ENCODE data around the gene MUC12. TPM values are rescaled to one million over a fixed set of nuclear protein-coding genes. Genes with fewer than 3 reads are reported as not detected.

MUC12 gene
- total and polyA plus RNA-seq, 2 of the 13 experiments (the other 11 are each of a cell fraction or from before 2014, with no cell fraction given): not detected

DNA sequence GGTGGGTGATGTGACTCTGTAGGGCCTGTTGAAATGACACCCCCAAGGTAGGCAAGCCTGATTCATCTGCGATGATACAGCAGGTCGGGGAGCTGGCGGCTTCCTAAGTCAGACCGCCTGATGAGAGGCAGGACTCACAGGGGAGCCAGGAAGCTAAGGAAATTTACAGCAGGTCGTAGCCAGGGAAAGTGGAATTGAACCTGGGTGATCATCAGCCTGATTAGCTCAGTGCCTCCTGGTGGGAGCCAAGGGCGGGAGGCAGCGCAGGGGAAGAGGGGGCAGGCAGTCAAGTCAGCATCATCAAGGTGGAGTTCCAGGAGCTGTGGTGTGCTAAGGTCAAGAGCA, 97.4 kb downstream of the MUC12 start (continued):
- no peak for TF ChIP-seq ZMYM3 (CRISPR knock-in tag; IDR thresholded peaks at IDR 0.05)
- TF ChIP-seq, protein P1, sequence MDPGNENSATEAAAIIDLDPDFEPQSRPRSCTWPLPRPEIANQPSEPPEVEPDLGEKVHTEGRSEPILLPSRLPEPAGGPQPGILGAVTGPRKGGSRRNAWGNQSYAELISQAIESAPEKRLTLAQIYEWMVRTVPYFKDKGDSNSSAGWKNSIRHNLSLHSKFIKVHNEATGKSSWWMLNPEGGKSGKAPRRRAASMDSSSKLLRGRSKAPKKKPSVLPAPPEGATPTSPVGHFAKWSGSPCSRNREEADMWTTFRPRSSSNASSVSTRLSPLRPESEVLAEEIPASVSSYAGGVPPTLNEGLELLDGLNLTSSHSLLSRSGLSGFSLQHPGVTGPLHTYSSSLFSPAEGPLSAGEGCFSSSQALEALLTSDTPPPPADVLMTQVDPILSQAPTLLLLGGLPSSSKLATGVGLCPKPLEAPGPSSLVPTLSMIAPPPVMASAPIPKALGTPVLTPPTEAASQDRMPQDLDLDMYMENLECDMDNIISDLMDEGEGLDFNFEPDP (CRISPR knock-in tag; conservative IDR thresholded peaks at IDR 0.05): no peak

DNA sequence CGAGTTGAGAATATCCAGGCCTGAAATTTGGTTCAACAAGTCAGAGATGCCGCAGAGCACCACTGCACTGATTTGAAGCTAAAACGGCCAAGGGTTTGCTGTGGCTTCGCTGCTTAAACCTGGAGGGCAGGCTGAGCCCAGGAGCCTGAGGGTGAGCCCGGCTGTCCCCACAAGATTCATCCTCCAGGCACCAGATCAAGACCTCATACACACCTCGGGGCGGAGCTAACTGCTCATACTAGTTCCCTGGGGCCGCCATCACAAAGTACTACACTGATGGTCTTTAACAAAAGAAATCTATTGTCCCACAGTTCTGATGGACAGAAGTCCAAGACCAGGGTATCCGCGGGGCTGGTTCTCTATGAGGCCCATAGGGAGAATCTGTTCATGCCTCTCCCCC, 99.0 kb downstream of the MUC12 start:
- BruUV-seq (replicated peaks): no TSS peak
- Histone ChIP-seq H3K27ac (ENCODE audit: extremely low read length, insufficient read depth, low read length) (no peak overlapping the region), H3K4me3 (replicated peaks in 1 of 3; ENCODE audit: insufficient read depth in 1 of 3, low read depth in 2 of 3, low read length in 3 of 3) (no peak overlapping the region), H3K4me1 (ENCODE audit: insufficient read depth, low read length) (peaks cover 10% of the 10 kb centered on the region; the same call in 1 of the 2 replicates), H2AFZ (ENCODE audit: low read length) (no peak overlapping the region), H3K4me2 (ENCODE audit: low read depth, low read length) (no peak overlapping the region), H3K9me3 (ENCODE audit: low read length) (no peaks in the 10 kb centered on the region), H4K20me1 (ENCODE audit: insufficient read depth, low read length) (no peaks in the 10 kb centered on the region), H3K79me2 (ENCODE audit: insufficient read depth, low read length) (no peaks in the 10 kb centered on the region), H3K9ac (ENCODE audit: insufficient read depth, low read depth, low read length) (no peak overlapping the region), H3K36me3 (replicated peaks in 1 of 2; ENCODE audit: control insufficient read depth in 1 of 2, insufficient read depth in 2 of 2, low read length in 2 of 2) (no peaks in the 10 kb centered on the region), H3K27me3 (ENCODE audit: control insufficient read depth in 1 of 2, insufficient read depth in 2 of 2, low read length in 2 of 2) (peaks cover 0 to 33% of the 10 kb centered on the region in 2 experiments; a peak in 2 of 5 replicates)
- 33% methylated on average over 4 of the region's 10 CpGs for WGBS (ENCODE audit: low lambda C conversion rate)
- in situ Hi-C loops (cut with HindIII; ENCODE audit: extremely low pct_ligation_motif_present, low pct_unique_long_range_greater_than_20kb) (loop anchor here (25.0 kb wide), 1 partner anchor 306 kb away; no protein-coding TSS in a partner anchor), intact Hi-C loops (cut with micrococcal nuclease; ENCODE audit: unreplicated experiment) (no loop called here)
- POLR2A ChIA-PET: no interaction called here
- FAIRE-seq: no peak
- CTCF ChIA-PET (ENCODE audit: low intra/inter-chr PET ratio, low total read pairs): no interaction called here
- TF ChIP-seq, protein P2, sequence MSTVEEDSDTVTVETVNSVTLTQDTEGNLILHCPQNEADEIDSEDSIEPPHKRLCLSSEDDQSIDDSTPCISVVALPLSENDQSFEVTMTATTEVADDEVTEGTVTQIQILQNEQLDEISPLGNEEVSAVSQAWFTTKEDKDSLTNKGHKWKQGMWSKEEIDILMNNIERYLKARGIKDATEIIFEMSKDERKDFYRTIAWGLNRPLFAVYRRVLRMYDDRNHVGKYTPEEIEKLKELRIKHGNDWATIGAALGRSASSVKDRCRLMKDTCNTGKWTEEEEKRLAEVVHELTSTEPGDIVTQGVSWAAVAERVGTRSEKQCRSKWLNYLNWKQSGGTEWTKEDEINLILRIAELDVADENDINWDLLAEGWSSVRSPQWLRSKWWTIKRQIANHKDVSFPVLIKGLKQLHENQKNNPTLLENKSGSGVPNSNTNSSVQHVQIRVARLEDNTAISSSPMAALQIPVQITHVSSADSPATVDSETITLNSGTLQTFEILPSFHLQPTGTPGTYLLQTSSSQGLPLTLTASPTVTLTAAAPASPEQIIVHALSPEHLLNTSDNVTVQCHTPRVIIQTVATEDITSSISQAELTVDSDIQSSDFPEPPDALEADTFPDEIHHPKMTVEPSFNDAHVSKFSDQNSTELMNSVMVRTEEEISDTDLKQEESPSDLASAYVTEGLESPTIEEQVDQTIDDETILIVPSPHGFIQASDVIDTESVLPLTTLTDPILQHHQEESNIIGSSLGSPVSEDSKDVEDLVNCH (CRISPR knock-in tag; IDR thresholded peaks at IDR 0.05): no peak
- TF ChIP-seq PAWR (CRISPR knock-in tag; IDR thresholded peaks at IDR 0.05; ENCODE audit: borderline replicate concordance) (no peak), MBNL3 (CRISPR knock-in tag; conservative IDR thresholded peaks at IDR 0.05) (no peak), ZMYM4 (CRISPR knock-in tag; IDR thresholded peaks at IDR 0.05) (no peak), RXRA (CRISPR knock-in tag; IDR thresholded peaks at IDR 0.05) (no peak), KLF6 (CRISPR knock-in tag; IDR thresholded peaks at IDR 0.05) (no peak)
- TF ChIP-seq, protein P3, sequence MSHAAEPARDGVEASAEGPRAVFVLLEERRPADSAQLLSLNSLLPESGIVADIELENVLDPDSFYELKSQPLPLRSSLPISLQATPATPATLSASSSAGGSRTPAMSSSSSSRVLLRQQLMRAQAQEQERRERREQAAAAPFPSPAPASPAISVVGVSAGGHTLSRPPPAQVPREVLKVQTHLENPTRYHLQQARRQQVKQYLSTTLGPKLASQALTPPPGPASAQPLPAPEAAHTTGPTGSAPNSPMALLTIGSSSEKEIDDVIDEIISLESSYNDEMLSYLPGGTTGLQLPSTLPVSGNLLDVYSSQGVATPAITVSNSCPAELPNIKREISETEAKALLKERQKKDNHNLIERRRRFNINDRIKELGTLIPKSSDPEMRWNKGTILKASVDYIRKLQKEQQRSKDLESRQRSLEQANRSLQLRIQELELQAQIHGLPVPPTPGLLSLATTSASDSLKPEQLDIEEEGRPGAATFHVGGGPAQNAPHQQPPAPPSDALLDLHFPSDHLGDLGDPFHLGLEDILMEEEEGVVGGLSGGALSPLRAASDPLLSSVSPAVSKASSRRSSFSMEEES (CRISPR knock-in tag; IDR thresholded peaks at IDR 0.05): no peak
- DNase-seq (ENCODE audit: low spot score): no peak
- ATAC-seq: no peak

Small RNA genes within 50 kb of the gene (small RNA-seq; reads per million reads assigned to genes)
- gene RPS29P15 (ENCODE audit: insufficient read depth in 2 of 3, insufficient read length in 3 of 3, low read depth in 2 of 3, low replicate concordance in 1 of 3): 0 reads per million in 3 experiments

Other genes starting within 250 kb of the MUC12 start
- 9.9 and 10.3 TPM in 2 replicates for gene EPO, start 249.1 kb upstream of the MUC12 start, total RNA-seq (2016; rRNA removed; fragmentation: Illumina TruSeq; extraction: Trizol)
- gene EPO, start 249.1 kb upstream of the MUC12 start, polyA plus RNA-seq (2011; rRNA removed): 25.7 and 26.2 TPM in 2 replicates
- gene ZAN, start 236.0 kb upstream of the MUC12 start, total RNA-seq (2016; rRNA removed; fragmentation: Illumina TruSeq; extraction: Trizol): 0.02 and 0.08 TPM in 2 replicates
- gene ZAN, start 236.0 kb upstream of the MUC12 start, polyA plus RNA-seq (2011; rRNA removed): 0.09 and 0.14 TPM in 2 replicates
- 43.7 and 69.6 TPM in 2 replicates for gene EPHB4, start 142.0 kb upstream of the MUC12 start, total RNA-seq (2016; rRNA removed; fragmentation: Illumina TruSeq; extraction: Trizol)
- gene EPHB4, start 142.0 kb upstream of the MUC12 start, polyA plus RNA-seq (2011; rRNA removed): 61.4 and 68.6 TPM in 2 replicates
- gene SLC12A9, start 116.9 kb upstream of the MUC12 start, total RNA-seq (2016; rRNA removed; fragmentation: Illumina TruSeq; extraction: Trizol): 5.4 and 16.6 TPM in 2 replicates
- gene SLC12A9, start 116.9 kb upstream of the MUC12 start, polyA plus RNA-seq (2011; rRNA removed): 8.7 and 13.9 TPM in 2 replicates
- gene TRIP6, start 102.2 kb upstream of the MUC12 start, total RNA-seq (2016; rRNA removed; fragmentation: Illumina TruSeq; extraction: Trizol): 0.38 TPM in 1 of 2 replicates, not detected in the other
- gene TRIP6, start 102.2 kb upstream of the MUC12 start, polyA plus RNA-seq (2011; rRNA removed): 0.30 and 0.34 TPM in 2 replicates
- 79.1 and 106 TPM in 2 replicates for gene SRRT, start 94.5 kb upstream of the MUC12 start, total RNA-seq (2016; rRNA removed; fragmentation: Illumina TruSeq; extraction: Trizol)
- gene SRRT, start 94.5 kb upstream of the MUC12 start, polyA plus RNA-seq (2011; rRNA removed): 26.2 and 30.4 TPM in 2 replicates
- 2.8 and 3.3 TPM in 2 replicates for gene UFSP1, start 79.8 kb upstream of the MUC12 start, total RNA-seq (2016; rRNA removed; fragmentation: Illumina TruSeq; extraction: Trizol)
- 0.65 and 1.3 TPM in 2 replicates for gene UFSP1, start 79.8 kb upstream of the MUC12 start, polyA plus RNA-seq (2011; rRNA removed)
- gene ACHE, start 73.7 kb upstream of the MUC12 start, total RNA-seq (2016; rRNA removed; fragmentation: Illumina TruSeq; extraction: Trizol): 0.18 TPM in 1 of 2 replicates, not detected in the other
- 0.40 and 0.99 TPM in 2 replicates for gene ACHE, start 73.7 kb upstream of the MUC12 start, polyA plus RNA-seq (2011; rRNA removed)
- not detected in 2 replicates for gene MUC3A, start 20.0 kb upstream of the MUC12 start, total RNA-seq (2016; rRNA removed; fragmentation: Illumina TruSeq; extraction: Trizol)
- 0.01 and 0.07 TPM in 2 replicates for gene MUC3A, start 20.0 kb upstream of the MUC12 start, polyA plus RNA-seq (2011; rRNA removed)
- gene MUC17, start 50.5 kb downstream of the MUC12 start, total RNA-seq (2016; rRNA removed; fragmentation: Illumina TruSeq; extraction: Trizol): not detected in 2 replicates
- gene MUC17, start 50.5 kb downstream of the MUC12 start, polyA plus RNA-seq (2011; rRNA removed): 0.01 TPM in 1 of 2 replicates, not detected in the other
- 7.1 and 8.1 TPM in 2 replicates for gene TRIM56, start 115.9 kb downstream of the MUC12 start, total RNA-seq (2016; rRNA removed; fragmentation: Illumina TruSeq; extraction: Trizol)
- 3.0 and 3.2 TPM in 2 replicates for gene TRIM56, start 115.9 kb downstream of the MUC12 start, polyA plus RNA-seq (2011; rRNA removed)
- gene SERPINE1, start 157.5 kb downstream of the MUC12 start, total RNA-seq (2016; rRNA removed; fragmentation: Illumina TruSeq; extraction: Trizol): 9.2 and 21.2 TPM in 2 replicates
- gene SERPINE1, start 157.5 kb downstream of the MUC12 start, polyA plus RNA-seq (2011; rRNA removed): 1,576 and 2,365 TPM in 2 replicates
- 57.5 and 77.9 TPM in 2 replicates for gene AP1S1, start 184.9 kb downstream of the MUC12 start, total RNA-seq (2016; rRNA removed; fragmentation: Illumina TruSeq; extraction: Trizol)
- gene AP1S1, start 184.9 kb downstream of the MUC12 start, polyA plus RNA-seq (2011; rRNA removed): 65.2 and 68.1 TPM in 2 replicates
- 0.10 and 0.46 TPM in 2 replicates for gene VGF, start 196.0 kb downstream of the MUC12 start, total RNA-seq (2016; rRNA removed; fragmentation: Illumina TruSeq; extraction: Trizol)
- gene VGF, start 196.0 kb downstream of the MUC12 start, polyA plus RNA-seq (2011; rRNA removed): 0.12 and 0.21 TPM in 2 replicates
- gene NAT16, start 210.7 kb downstream of the MUC12 start, total RNA-seq (2016; rRNA removed; fragmentation: Illumina TruSeq; extraction: Trizol): not detected in 2 replicates
- 0.04 TPM in 1 of 2 replicates, not detected in the other for gene NAT16, start 210.7 kb downstream of the MUC12 start, polyA plus RNA-seq (2011; rRNA removed)
- gene MOGAT3, start 231.5 kb downstream of the MUC12 start, total RNA-seq (2016; rRNA removed; fragmentation: Illumina TruSeq; extraction: Trizol): 5.5 and 22.5 TPM in 2 replicates
- 30.5 and 39.2 TPM in 2 replicates for gene MOGAT3, start 231.5 kb downstream of the MUC12 start, polyA plus RNA-seq (2011; rRNA removed)
- 22.2 and 67.4 TPM in 2 replicates for gene PLOD3, start 248.0 kb downstream of the MUC12 start, total RNA-seq (2016; rRNA removed; fragmentation: Illumina TruSeq; extraction: Trizol)
- gene PLOD3, start 248.0 kb downstream of the MUC12 start, polyA plus RNA-seq (2011; rRNA removed): 65.8 and 69.0 TPM in 2 replicates
- gene ZNHIT1, start 248.6 kb downstream of the MUC12 start, total RNA-seq (2016; rRNA removed; fragmentation: Illumina TruSeq; extraction: Trizol): 64.5 and 66.5 TPM in 2 replicates
- 32.5 and 36.8 TPM in 2 replicates for gene ZNHIT1, start 248.6 kb downstream of the MUC12 start, polyA plus RNA-seq (2011; rRNA removed)

Data from HepG2 (cell line).